Amygdala (tissue), 56 donors: Measurements from ENCODE around the gene TMPRSS15.
"Not testable (repeated sequence)": the region's sequence is repeated elsewhere in the genome, so short reads cannot be mapped to it uniquely, and the experiment has no call there.

Source experiments
- DNase-seq, 56 donors: peaks; one replicate each; lab custom pipeline; 2025; lab: John Stamatoyannopoulos, UW

TMPRSS15 gene

DNA sequence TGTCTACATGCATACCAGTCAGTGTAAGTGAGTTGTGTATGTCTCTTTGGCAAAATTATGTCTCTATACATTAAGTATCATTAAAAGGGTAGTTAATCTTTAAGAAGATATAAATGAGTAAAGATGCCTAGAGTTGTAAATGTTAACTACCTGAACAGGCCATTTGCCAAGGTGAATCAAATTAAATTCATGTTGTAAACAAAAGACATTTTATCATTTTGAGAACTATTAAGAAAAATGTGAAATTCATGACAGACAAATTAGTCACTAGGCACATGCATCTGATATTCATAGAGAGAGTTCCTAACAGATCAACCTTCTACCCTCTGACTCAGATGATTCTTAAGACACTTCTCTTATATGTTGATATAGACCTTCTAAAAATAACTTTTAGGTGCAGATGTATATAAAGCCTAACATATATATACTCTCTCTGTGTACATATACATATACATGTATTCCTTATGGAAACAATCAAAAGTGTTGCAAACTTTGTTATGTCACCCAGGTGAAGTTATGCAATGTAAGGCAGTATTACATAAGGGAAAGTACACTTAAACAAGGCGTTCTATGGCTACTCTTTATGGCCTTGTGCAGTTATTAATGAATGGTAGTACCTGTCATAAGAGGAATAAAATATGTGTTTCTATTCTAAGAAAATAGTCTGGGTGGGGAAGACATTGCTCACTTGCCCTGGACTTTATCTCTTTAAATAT is at the start of gene TMPRSS15:
TMPRSS15 (minus strand) TSS at position 51 of the 716 bp plus-strand sequence. CDS start 163 bp downstream, outside the sequence.
- no peak for DNase-seq

GRCh38 chr21:18451670-18452069 is 48.1 kb upstream of the TMPRSS15 start:
- no peak for DNase-seq

GRCh38 chr21:18449605-18450550 is 46.3 kb upstream of the TMPRSS15 start:
- no peak for DNase-seq

DNA sequence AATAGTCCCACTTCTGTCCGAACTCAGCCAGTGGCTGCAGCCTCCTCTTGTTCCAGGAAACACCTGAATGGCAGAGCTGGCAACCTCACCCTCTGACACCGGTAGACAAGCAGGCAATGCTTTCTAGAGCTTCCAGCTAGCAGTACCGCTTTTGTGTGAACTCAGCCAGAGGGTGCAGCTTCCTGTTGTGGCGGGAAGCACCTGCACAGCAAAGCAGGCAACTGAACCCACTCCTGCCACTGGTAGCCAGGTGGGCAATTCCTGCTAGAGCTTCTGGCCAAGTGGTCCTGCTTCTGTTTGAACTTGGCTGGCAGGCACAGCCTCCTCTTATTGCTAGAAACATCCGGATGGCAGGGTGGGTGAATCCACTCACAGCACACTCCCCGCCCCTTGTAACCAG is 40.1 kb upstream of the TMPRSS15 start:
- DNase-seq = no peak

- no peak for DNase-seq
These were observed 39.5 kb upstream of the TMPRSS15 start for GRCh38 chr21:18443085-18443484.

DNA sequence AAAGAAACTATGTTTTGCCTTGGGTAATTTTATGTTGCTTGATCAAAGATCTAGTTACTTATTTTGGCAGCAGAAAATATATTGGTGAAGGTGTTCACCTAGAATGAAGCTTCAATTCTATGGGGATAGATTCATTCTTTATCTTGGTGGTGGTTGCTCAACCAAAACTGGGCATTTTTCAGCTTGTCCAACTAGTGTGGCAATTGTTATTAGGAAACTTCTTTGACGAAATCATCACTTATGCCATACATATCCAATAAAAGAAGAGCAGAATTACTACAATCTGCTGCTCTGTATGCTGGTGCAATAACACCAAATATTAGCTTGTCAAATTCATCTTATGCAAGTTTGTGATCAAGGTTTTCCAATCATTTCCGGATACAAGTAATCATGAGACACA is 26.8 kb upstream of the TMPRSS15 start:
- no peak for DNase-seq

GRCh38 chr21:18424276-18424675 is 20.7 kb upstream of the TMPRSS15 start:
- peak in 1 of 56 donors; percentile 4 for DNase-seq

DNA sequence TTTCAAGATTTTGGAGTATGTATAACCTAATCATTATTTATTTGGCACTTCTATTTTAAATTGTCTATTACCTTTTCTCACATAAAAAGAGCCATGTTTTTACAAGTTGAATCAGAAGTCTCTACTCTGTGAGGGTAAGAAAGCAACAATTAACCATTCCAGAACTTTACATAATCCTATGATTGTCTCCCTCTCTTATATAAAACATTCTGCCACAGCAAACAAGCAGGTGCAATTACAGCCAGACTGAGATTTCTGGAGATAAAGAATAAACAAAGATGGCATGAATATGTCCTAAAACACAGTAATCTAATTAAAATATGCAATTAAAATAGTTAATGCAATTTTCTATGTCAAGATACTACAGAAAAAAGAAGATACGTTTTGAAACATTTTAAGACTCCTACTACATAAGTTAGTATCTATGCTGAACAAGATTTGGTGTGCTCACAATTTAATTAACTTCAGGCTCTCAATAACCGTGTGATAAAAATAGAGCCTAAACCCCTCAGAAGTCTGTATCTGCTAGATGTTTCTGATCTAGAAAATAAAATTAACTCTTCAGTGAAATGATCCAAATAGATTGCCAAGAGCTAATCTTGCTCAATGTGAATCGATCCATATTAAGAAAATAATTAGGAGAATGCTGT is 13.7 kb upstream of the TMPRSS15 start:
- DNase-seq = no peak

GRCh38 chr21:18411565-18411964 is 8.0 kb upstream of the TMPRSS15 start:
- DNase-seq = no peak

DNA sequence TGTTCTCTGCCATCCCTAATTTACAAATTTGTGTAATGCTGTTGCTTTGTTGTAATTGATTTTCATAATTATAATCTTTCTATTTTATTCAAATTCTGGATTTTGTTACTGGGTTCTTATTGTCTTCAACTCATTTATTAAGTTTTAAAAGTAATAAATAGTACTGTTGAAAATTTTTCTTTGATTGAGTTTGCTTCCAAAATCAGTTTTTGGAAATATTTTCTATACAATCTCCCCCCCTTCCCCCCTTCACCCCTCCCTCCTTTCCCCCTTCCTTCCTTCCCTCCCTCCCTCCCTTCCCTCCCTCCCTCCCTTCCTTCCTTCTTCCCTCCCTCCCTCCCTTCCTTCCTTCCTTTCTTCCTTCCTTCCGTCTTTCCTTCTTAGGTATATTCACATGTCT is 6.0 kb upstream of the TMPRSS15 start:
- DNase-seq = no peak

GRCh38 chr21:18398843-18399242 is 4.7 kb downstream of the TMPRSS15 start:
- no peak for DNase-seq

- no peak for DNase-seq
These were observed 15.6 kb downstream of the TMPRSS15 start for GRCh38 chr21:18387994-18388393.

- no peak for DNase-seq
These were observed 18.8 kb downstream of the TMPRSS15 start for GRCh38 chr21:18384771-18385170.

GRCh38 chr21:18382934-18383619 is 20.5 kb downstream of the TMPRSS15 start:
- DNase-seq = not testable (repeated sequence)

GRCh38 chr21:18382141-18382540 is 21.4 kb downstream of the TMPRSS15 start:
- DNase-seq = no peak

- DNase-seq = no peak
These were observed 30.0 kb downstream of the TMPRSS15 start for GRCh38 chr21:18373606-18374005.

DNA sequence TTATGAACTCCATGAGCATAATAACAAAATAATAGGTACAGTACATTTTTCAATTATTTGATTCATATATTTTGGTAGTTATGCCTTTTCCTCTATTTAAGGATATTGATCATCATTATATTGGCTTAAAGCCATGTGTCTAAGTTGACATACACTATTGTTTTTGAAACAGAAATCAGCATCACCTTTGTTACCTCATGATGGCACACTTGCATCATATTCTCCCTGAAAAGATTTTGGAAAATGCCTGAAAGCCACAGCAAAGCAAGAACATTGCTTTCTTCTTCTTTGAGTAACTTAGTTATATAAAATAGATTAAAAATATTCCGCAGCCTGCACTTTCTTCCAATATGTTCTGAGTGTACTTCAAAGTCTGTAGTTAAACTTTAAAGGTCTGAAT is 33.3 kb downstream of the TMPRSS15 start:
- DNase-seq = no peak

DNA sequence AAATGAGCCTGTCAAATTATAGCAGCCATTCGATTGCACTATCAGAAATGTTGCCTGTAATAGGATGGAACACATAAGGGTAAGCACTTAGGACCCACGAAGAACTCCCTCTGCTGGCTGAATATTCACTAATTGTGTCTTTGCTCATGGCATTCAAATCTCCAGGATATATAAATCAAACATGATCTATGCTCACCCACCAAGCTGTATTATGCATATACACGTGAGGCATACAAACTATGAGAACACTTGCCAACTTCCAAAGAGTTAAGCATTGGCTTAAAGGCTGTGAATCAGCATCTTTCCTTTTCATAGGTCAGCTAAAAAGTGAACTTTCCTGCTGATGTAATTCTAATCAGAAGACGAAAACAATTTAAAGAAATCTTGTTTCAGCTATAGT is 34.5 kb downstream of the TMPRSS15 start:
- peak in 3 of 56 donors; percentile 1 to 44 (median 40) for DNase-seq

DNA sequence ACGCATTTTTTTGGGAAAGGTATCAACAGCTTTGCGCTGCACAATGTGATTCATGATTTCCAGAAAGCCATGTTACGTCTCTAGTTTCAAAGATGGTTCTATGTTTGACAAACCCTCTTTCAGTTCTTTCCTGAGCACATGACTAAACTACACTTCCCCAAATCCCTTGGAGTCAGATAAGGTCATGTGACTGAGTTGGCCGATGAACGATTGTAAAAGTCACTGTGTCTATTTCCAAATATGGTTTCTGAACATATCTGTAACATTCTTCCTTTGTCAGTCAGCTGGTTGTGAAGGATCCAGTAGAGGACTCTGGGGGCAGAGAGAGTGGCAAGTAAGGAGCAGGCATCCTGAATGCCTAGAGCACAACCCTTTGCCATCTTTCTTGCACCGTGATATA is 35.4 kb downstream of the TMPRSS15 start:
- no peak for DNase-seq

DNA sequence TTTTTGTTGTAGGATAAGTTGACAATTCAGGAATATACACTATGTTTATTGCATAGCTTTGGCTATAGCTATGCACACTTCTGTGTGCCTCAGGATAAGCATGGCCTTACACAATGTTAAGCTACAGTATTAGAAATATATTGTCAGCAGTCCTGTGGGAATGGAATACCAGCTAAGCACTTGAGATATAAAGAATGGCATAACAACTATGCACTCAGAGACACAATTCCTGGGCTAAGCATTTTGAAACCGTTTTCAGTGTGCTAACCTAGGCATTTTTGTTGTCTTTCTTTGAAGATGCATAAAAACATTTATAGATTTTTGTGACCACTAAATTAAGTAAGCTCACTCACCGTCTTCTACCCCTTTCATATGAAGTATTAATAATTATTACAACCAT is 46.8 kb downstream of the TMPRSS15 start:
- no peak for DNase-seq

- no peak for DNase-seq
These were observed 48.6 kb downstream of the TMPRSS15 start for GRCh38 chr21:18354947-18355346.
